ENCODE measurements around the gene THUMPD3. TPM values are rescaled to one million over a fixed set of nuclear protein-coding genes. Genes with fewer than 3 reads are reported as not detected.
A peak's percentile ranks its signal among the peaks of the same experiment; 100 is the strongest.

The THUMPD3 gene
- total and polyA plus RNA-seq, 4 donors = 20.1 to 24.5 (median 21.6) TPM

GRCh38 chr3:9339761-9340471, 22.9 kb upstream of the THUMPD3 start:
- WGBS = 85% methylated on average over 1 of the region's 1 CpG
- Histone ChIP-seq H3K36me3 (ENCODE audit: control insufficient read depth in 4 of 4, insufficient read depth in 3 of 4, low read depth in 1 of 4, low read length in 3 of 4) (no peaks in the 10 kb centered on the region), H3K27me3 (ENCODE audit: control insufficient read depth in 4 of 4, insufficient read depth in 4 of 4, low read length in 3 of 4) (no peaks in the 10 kb centered on the region), H3K9me3 (ENCODE audit: control insufficient read depth in 4 of 4, low read length in 3 of 4) (no peaks in the 10 kb centered on the region), H3K4me3 (ENCODE audit: low read depth in 1 of 3, low read length in 3 of 3) (no peak overlapping the region), H3K9ac (ENCODE audit: low read depth in 1 of 2, low read length in 2 of 2) (no peak overlapping the region), H3K4me1 (ENCODE audit: control insufficient read depth in 4 of 4, insufficient read depth in 4 of 4, low read length in 3 of 4) (no peaks in the 10 kb centered on the region), H3K27ac (ENCODE audit: low read depth in 1 of 2, low read length in 2 of 2) (no peak overlapping the region)
- DNase-seq (ENCODE audit: low spot score) = no peak
- TF ChIP-seq JUND (IDR thresholded peaks at IDR 0.05) = peak in 1 of 2 donors; percentile 20
- no peak for TF ChIP-seq HNF4G (IDR thresholded peaks at IDR 0.05)

GRCh38 chr3:9340472-9340902, 22.4 kb upstream of the THUMPD3 start:
- 87% methylated on average over 3 of the region's 3 CpGs for WGBS
- Histone ChIP-seq H3K4me3 (ENCODE audit: low read depth in 1 of 3, low read length in 3 of 3) (no peak overlapping the region), H3K27ac (ENCODE audit: low read depth in 1 of 2, low read length in 2 of 2) (no peak overlapping the region), H3K27me3 (ENCODE audit: control insufficient read depth in 4 of 4, insufficient read depth in 4 of 4, low read length in 3 of 4) (no peaks in the 10 kb centered on the region), H3K9ac (ENCODE audit: low read depth in 1 of 2, low read length in 2 of 2) (no peak overlapping the region), H3K4me1 (ENCODE audit: control insufficient read depth in 4 of 4, insufficient read depth in 4 of 4, low read length in 3 of 4) (no peaks in the 10 kb centered on the region), H3K9me3 (ENCODE audit: control insufficient read depth in 4 of 4, low read length in 3 of 4) (no peaks in the 10 kb centered on the region), H3K36me3 (ENCODE audit: control insufficient read depth in 4 of 4, insufficient read depth in 3 of 4, low read depth in 1 of 4, low read length in 3 of 4) (no peaks in the 10 kb centered on the region)
- TF ChIP-seq FOXA1 (IDR thresholded peaks at IDR 0.05) = no peak
- no peak for TF ChIP-seq YY1 (IDR thresholded peaks at IDR 0.05)
- TF ChIP-seq GABPA (IDR thresholded peaks at IDR 0.05 in 1 of 2, conservative IDR thresholded peaks at IDR 0.05 in 1 of 2) = no peak
- TF ChIP-seq MAX (IDR thresholded peaks at IDR 0.05) = no peak
- TF ChIP-seq EGR1 (IDR thresholded peaks at IDR 0.05; ENCODE audit: low read depth in 2 of 2) = no peak
- no peak for TF ChIP-seq TAF1 (conservative IDR thresholded peaks at IDR 0.05)
- TF ChIP-seq RXRA (IDR thresholded peaks at IDR 0.05) = no peak
- TF ChIP-seq JUND (IDR thresholded peaks at IDR 0.05) = no peak
- TF ChIP-seq RAD21 (IDR thresholded peaks at IDR 0.05) = no peak
- no peak for TF ChIP-seq REST (IDR thresholded peaks at IDR 0.05)
- no peak for TF ChIP-seq ZBTB33 (IDR thresholded peaks at IDR 0.05)
- TF ChIP-seq SP1 (IDR thresholded peaks at IDR 0.05) = no peak
- TF ChIP-seq CTCF (IDR thresholded peaks at IDR 0.05; ENCODE audit: low read depth, low read length, missing input control) = no peak
- TF ChIP-seq FOXA2 (IDR thresholded peaks at IDR 0.05) = no peak
- no peak for TF ChIP-seq NR2F2 (IDR thresholded peaks at IDR 0.05)
- no peak for DNase-seq (ENCODE audit: low spot score)
